ENCODE data around the gene GDI1.

- TF ChIP-seq EZH2 (IDR thresholded peaks at IDR 0.05; ENCODE audit: low read length, unreplicated experiment): no peak
- TF ChIP-seq CTCF (conservative IDR thresholded peaks at IDR 0.05; ENCODE audit: low read depth, low read length): no peak
Measured at GRCh38 chrX:154464806-154465365, 27.9 kb downstream of the GDI1 start.

Measured in PC-3 (cell line).